RPMI7951 (cell line): ENCODE measurements around the gene TJP3. TPM values are rescaled to one million over a fixed set of nuclear protein-coding genes. Genes with fewer than 3 reads are reported as not detected.
"Not testable (repeated sequence)": the region's sequence is repeated elsewhere in the genome, so short reads cannot be mapped to it uniquely, and the experiment has no call there.

Experiments
- DNase-seq: peaks from one replicate; pipeline ENCODE4 v3.0.0-alpha.2; 2012; ENCODE audit warnings: low read depth
- total RNA-seq: library from RNA; depleted of rRNA; stranded (reverse); fragments of >200 nt; shearing (Covaris generic); gene quantifications from 2 replicates; pipeline ENCODE4 v1.2.3, GENCODE V29; 2014; rRNA removed

The TJP3 gene
- not detected in 2 replicates for total RNA-seq

DNA sequence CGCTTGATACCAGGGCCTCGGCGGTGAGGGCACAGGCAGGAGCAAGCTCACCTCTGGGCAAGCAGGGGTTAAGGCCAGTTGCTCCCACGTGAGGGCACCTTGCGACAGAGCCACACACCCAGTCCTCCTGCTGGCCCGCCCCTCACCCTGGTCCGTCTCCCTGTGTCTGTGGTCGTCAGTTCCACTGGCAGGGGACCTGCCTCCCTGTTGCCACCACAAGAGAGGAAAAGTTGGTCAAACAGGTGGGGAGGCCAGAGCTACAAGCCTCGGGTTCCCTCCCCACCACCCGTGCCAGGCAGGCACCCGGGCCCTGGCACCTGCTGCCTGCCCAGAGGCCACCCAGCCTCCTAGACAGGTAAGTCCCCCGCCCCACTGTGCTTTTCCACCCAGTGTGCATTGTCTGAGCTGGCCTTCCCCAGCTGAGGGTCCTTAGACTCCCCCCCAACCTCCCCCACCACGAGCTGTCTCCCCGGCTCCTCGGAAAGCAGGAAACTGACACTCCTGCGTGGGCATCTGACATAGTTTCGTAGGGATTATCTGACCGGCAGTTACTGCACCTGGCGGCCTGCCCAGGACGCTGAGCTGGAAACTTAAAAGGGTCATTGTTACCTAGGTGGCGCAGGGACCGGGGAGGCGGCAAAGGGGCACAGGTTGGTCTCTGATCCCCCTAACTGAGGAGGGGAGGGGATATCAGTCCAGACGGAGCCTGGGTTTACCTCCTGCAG, at the start of gene TJP3:
TJP3 (plus strand) TSS at position 178 of the 725 bp plus-strand sequence. CDS start 20,049 bp downstream, outside the sequence.
- no peak for DNase-seq

DNA sequence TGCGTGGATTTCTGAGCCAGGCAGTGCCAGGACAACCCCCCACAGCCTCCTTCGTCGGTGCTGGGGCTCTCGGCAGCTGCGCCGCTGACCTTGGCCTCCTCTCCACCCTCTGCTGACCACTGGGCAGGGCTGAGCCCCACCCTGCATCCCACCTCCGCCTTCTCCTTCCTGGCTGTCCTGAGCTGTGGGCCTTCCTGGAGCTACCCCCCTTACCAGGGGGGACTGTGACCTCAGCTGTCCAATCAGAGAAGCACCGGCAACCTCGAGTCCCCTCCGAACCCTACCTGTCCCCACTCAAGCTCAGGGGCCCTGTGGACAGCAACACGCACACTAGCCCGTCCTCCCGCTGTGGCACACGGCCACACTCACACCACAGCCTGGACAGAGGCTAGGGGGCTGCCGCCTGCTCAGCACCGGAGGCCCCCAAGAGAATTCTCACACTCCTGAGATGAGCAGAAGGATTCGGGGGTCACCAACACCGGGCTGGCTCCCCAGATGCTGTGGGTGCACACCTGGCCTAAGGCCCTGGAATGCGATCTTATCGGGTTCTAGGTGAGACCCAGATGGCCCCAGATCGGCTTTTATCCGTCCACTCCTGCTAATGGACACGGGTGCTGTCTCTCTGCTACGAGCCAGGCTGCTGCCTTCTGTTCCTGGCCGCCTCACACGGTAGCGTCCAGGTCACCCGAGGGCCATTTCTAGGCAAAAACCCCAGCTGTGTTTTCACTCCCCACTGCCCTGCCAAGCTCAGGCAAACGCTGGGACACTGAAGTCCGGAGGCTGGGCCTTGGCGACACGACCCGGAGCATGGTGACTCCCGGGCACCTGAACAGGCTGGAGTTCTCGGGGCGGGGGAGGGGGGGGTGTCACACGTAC, 49.1 kb upstream of the TJP3 start:
- no peak for DNase-seq

DNA sequence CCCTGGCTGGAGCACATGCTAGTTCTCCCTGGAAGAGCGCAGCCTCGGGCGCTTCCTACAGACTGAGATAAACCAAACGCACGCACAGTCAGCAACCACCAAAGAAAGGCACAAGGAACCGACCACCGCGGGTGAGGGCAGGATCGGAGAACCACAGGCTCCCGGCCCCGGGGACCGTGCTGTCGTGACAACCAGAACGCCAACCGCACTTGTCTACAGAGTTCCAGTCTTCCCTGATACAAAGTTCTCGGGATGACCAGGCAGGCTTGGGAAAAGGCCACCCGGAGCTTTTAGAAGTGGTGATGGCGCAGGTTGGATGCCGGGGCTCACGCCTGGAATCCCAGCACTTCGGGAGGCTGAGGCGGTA, 48.5 kb upstream of the TJP3 start:
- DNase-seq = no peak

DNA sequence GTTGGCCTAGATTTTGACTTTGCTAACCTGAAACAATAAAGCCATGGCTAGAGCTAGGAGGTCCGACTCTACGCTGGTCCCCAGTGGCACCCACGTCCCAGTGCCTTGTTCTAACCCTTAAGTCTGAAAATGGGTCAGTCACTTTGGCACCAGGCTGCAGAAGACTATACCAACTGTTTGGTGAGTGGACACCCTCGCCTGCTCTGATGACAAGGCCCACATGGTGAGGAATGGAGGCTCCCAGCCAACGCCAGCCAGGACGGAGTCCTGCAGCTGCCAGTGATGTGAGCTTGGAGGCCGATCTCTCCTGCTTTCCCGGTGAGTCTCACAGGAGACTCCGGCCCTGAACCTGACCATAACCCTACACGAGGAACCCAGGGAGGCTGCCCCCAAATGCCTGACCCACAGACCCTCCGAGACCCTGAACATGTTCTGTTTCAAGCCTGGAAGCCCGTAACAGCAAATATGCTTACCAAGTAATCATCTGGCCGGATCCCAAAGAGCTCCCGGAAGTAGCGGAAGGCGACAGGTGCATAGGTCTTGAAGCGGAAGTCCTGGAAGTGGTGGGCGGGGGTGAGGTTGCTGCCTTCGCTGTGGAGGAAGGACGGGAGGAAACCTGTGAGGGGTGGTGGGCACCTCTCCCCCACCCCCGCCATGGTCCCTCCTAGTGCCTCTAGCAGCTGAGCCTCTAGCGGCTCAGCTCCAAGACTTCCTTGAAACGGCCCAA, 47.5 kb upstream of the TJP3 start:
- no peak for DNase-seq

GRCh38 chr19:3661284-3662238, 46.6 kb upstream of the TJP3 start:
- DNase-seq = no peak

DNA sequence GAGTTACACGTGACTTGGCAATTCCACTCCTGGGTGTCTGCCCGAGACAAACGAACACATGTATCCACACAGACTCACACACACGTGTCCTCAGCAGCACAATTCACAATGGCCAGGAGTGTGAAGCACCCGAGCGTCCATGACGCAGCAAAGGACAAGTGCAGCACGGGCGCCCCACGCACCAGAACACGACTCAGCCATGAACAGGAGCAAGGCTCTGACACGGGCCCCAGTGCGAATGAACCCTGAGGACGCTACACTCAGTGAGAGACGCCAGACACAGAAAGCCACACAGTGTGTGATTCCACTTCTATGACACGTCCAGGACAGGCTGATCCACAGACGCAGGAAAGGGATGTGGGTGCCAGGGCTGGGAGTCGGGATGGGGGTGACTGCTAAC, 44.3 kb upstream of the TJP3 start:
- DNase-seq = no peak

DNA sequence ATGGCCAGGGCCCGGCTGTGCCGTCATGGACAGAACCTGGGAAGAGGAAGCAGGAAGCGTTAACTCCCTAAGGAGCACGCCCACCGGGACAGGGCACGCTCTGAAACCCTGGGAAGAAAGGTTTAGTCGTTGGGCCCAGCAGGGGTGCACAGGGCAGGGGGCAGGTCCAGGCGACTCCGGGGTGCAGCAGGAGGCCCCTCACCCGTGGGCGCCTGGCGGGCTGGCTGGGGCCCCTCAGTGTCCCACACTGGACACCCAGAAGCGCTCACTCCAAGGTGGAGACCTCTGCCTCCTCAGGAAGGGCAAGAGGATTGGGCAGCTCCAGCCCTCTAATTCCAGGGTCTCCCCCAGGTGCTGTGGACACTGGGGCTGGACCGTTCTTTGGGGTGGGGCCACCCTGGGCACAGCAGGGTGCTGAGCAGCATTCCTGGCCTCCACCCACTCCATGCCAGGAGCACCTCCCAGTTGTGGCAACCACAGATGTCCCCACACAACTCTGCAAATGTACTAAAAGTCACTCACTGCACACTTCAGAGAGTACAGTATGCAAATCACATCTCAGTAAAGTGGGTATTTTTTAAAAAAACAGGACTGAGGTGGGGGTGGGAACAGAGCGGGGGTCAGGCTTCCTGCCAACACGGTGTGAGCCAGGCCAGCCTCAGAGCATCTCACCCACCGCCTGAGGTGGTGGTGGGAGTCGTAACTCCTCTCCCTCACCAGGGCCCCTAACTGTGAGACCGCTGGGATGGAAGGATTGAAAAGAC, 43.1 kb upstream of the TJP3 start:
- DNase-seq = no peak

DNA sequence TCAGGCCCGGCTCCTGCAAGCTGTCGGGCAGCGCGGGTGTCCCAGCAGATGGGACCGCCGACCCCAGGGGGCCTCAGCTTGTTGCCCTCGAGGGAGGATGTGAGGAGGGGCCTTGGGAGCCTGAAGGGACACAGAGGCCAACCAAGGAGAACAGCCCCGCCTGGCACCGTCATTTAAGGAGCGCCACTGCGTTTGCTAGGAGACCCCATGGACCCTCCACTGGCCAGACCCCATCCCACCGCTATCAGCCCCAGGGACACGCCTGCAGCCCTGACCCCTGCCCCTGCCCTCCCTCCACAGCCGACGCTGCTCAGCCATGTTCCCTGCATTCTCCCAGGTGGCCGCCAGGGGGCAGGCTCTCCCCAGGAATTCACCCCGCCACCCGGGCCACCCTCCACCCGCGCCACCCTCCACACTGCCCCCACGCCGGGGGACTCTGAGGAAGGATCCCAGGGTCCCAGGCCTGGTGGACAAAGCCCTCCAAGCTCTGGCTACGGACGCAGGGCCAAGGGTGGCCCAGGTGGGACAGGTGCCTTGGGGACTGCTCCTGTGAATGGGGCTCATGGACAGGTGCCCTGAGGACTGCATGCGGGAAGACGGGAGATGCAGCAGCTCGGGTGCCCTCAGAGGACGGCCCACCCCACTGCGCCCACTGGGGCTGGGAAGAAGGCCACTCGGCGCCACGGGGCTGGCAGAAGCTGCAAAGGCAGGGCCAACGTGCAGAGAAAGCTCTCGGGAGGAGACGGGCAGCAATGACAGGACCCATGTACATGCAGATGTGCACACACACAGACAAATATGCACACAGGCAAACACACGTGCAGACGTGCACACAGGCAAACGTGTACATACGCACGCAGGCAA, 42.3 kb upstream of the TJP3 start:
- no peak for DNase-seq

- DNase-seq = not testable (repeated sequence)
Measured at GRCh38 chr19:3666545-3666856, 41.7 kb upstream of the TJP3 start.

DNA sequence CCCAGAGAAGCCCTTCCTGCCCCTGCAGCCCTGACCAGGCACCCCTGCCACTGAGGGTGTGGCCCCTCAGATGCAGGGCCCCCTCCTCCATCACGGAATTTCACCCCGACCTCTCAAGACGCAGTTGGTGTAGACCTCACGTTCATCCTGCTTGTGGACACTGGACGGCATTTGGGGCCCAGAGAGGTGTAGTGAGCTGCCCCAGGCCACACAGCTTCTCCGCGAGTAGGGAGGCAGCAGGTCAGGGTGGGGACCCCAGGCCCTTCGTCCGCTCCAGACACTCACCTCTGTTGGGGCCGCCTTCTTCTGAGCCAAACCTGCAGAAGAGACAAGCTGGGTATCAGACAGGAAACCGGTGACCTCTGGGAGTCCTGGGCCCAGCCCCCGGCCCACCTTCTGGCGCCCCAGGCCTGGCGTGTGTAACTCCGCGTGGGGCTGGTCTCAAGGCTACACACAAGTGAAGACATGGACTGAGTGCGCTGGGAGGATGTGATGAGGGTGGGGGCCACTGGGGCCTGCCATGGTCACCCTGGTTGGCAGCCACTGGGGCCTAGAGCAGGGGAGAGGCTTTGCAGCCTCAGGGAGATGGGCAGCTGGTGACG, 41.0 kb upstream of the TJP3 start:
- no peak for DNase-seq

GRCh38 chr19:3667766-3668165, 40.4 kb upstream of the TJP3 start:
- DNase-seq = no peak

GRCh38 chr19:3668331-3669081, 39.7 kb upstream of the TJP3 start:
- no peak for DNase-seq

DNA sequence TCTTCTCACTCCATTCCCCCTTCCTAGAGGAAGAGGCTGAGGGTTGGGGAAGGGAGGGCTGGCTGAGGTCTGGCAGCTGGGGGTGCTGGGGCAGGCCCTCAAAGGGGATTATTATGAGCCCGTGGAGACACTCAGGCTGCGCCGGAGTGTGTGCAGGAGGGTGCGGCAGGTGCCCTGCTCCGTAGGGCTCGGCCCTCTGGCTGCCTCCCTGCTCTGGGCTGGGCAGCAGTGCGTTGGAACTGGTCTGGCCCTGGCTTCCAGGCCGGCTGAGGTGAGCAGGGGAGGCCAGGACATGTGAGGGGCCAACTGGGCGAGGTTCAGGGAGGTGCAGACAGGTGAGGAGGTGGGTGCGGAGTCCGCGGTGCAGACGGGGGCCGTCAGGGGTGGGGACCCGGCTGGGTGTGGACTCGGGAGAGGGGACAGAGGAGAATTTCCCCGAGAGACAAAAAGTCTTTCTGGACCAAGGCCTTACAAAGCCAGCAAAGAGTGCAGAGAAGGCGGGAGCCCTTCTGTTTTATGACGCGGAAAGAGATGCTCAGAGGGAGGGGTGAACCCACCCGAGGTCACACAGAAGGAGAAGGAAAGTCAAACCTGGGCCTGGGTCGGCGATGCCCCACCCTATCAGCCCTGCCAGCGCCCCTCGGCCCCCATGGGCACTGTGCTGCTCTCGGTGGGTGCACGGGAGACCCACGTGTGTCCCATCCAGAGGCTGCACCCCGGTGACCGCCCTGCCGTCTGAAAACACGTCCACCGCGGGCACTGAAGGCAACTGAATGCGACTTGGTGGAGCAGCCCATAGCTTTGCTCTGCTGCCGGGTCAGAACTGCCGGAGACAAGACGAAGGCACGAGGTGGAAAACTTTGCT, 38.9 kb upstream of the TJP3 start:
- no peak for DNase-seq

DNA sequence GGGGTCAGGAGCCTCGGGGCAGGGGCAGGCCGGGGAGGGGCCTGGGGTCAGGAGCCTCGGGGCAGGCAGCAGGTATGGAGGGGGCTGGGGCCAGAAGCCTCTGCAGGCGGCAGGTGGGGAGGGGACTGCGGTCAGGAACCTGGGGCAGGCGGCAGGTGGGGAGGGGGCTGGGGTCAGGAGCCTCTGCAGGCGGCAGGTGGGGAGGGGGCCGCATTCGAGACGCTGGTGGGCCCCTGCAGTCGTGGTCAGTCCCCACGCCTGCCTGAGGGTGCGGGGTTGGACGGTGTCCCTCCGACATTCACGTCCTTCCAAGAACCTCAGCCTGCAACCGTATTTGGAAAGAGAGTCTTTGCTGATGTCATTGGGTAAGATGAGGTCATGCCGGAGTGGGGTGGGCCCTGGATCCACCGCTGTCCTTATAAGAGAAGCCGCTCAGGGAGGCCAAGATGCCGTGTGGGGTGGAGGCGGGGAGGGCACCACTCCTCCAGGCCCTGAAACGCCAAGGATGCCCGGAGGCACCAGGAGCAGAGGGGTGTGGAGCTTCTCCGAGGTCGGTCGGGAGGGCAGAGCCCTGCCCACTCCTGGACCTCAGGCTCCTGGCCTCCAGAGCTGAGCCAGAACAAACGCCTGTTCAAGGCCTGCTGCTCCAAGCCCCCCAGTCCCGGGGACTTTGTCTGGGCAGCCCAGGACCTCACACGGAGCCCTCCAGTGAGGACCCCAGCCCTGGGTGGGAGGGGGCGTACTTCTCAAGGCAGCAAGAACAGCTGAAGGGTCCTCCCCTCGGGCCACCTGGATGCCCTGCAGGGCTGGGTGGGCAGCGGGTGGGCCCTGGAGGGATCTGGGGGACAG, 38.0 kb upstream of the TJP3 start:
- DNase-seq = no peak

DNA sequence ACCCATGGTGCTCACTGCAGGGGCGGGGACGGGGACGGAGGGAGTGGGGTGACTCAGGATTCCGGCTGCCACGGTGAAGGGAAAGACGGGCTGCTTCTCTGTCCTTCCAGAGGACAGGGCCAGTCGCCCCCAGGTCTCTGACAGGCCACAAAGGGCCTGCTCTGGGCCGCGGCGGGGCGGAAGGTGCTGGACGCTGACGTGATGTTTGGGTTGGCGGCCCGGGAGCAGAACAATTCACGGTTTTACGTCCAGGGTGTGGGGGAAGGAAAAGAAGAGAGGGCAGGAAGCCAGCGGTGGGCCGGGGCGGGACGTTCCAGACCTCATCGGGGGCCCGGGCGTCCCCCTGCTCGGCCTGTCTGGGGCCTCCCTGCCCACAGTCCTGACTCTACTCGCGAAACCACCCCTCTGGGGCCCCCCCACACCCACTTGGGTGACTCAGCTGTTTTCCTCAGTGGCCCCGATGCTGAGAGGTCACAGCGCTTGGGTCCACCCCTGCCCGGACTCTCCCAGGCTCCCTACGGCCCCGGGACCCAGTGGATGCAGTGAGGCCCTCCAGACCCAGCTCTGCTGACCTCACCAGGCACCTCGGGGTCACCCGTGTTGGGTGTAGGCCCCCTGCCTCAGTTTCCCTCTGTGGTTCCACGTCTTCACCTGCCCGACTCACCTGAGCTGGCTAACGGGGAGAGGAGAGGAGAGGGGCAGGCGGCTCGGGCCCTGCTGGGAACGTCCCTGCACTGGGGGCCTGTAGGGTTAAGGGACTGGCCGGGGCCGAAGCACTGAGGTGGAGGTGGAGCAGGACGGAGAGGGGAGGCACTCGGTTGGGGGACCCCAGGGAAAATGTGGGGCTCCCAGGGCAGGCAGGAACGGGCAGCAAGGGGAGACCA, 37.1 kb upstream of the TJP3 start:
- no peak for DNase-seq
